GM23338 (cell line): ENCODE data around the gene CSTF3. TPM values are rescaled to one million over a fixed set of nuclear protein-coding genes. Genes with fewer than 3 reads are reported as not detected.
A peak's percentile ranks its signal among the peaks of the same experiment; 100 is the strongest.

Source experiments
- ATAC-seq: fragments of 200-7000 bp; cut with Tn5 transposase; 3 replicates; pipeline ENCODE4 v1.9.1; 2020
- DNase-seq: peaks from one replicate; pipeline ENCODE4 v3.0.0-alpha.2; 2015; ENCODE audit warnings: low spot score
- H2AFZ ChIP-seq: fragments of 200-600 bp; sonication (generic); 2 replicates; pipeline ENCODE4 v1.8.0; 2016; ENCODE audit warnings: antibody characterized with exemption, mild to moderate bottlenecking, moderate library complexity
- H3F3A ChIP-seq: fragments of 200-600 bp; sonication (generic); replicated peaks from 2 replicates; pipeline ENCODE4 v1.8.0; 2017; ENCODE audit warnings: antibody characterized with exemption, mixed run types, low read depth
- H3K27ac ChIP-seq: fragments of 200-600 bp; sonication (generic); 2 replicates; pipeline ENCODE4 v1.6.1; 2016; ENCODE audit warnings: low read depth
- H3K27me3 ChIP-seq: fragments of 200-600 bp; sonication (generic); 2 replicates; pipeline ENCODE4 v1.8.0; 2016; ENCODE audit warnings: mild to moderate bottlenecking, mixed run types, moderate library complexity; ENCODE audit not compliant: insufficient read depth
- H3K36me3 ChIP-seq: fragments of 200-600 bp; sonication (generic); 2 replicates; pipeline ENCODE4 v1.8.0; 2016; ENCODE audit warnings: mild to moderate bottlenecking; ENCODE audit not compliant: insufficient read depth
- H3K4me1 ChIP-seq: fragments of 200-600 bp; sonication (generic); 2 replicates; pipeline ENCODE4 v1.8.0; 2016; ENCODE audit warnings: mild to moderate bottlenecking, moderate library complexity; ENCODE audit not compliant: insufficient read depth
- H3K4me2 ChIP-seq: fragments of 200-600 bp; sonication (generic); 2 replicates; pipeline ENCODE4 v1.7.1; 2017; ENCODE audit warnings: mixed run types
- H3K4me3 ChIP-seq: fragments of 200-600 bp; sonication (generic); 2 replicates; pipeline ENCODE4 v1.6.1; 2016; ENCODE audit warnings: mixed run types
- H3K79me2 ChIP-seq: fragments of 200-600 bp; sonication (generic); replicated peaks from 2 replicates; pipeline ENCODE4 v1.8.0; 2017; ENCODE audit warnings: mild to moderate bottlenecking; ENCODE audit not compliant: insufficient read depth
- H3K9me2 ChIP-seq: fragments of 200-600 bp; sonication (generic); 2 replicates; pipeline ENCODE4 v1.8.0; 2017; ENCODE audit not compliant: insufficient read depth
- H4K20me1 ChIP-seq: fragments of 200-600 bp; sonication (generic); replicated peaks from 2 replicates; pipeline ENCODE4 v1.8.0; 2017; ENCODE audit warnings: mild to moderate bottlenecking; ENCODE audit not compliant: insufficient read depth
- H3K27ac Mint-ChIP-seq: 2 replicates; pipeline ENCODE4 v1.8.0; 2020; ENCODE audit warnings: inconsistent platforms, mild to moderate bottlenecking, moderate library complexity, mixed read lengths
- H3K27me3 Mint-ChIP-seq: 3 replicates; pipeline ENCODE4 v1.8.0; 2022; ENCODE audit warnings: low read depth, mild to moderate bottlenecking, moderate library complexity, mixed read lengths, inconsistent platforms; ENCODE audit not compliant: insufficient read depth, poor library complexity
- H3K36me3 Mint-ChIP-seq: 3 replicates; pipeline ENCODE4 v1.8.0; 2021; ENCODE audit warnings: low read depth, mild to moderate bottlenecking, inconsistent platforms, moderate library complexity, mixed read lengths
- H3K4me1 Mint-ChIP-seq: 3 replicates; pipeline ENCODE4 v1.8.0; 2020; ENCODE audit warnings: mild to moderate bottlenecking, inconsistent platforms, mixed read lengths
- H3K4me3 Mint-ChIP-seq: 3 replicates; pipeline ENCODE4 v1.8.0; 2021; ENCODE audit warnings: moderate library complexity, mild to moderate bottlenecking, inconsistent platforms, mixed read lengths
- H3K9me3 Mint-ChIP-seq: 3 replicates; pipeline ENCODE4 v1.8.0; 2020; ENCODE audit warnings: moderate library complexity, mild to moderate bottlenecking, inconsistent platforms, mixed read lengths
- CREB1 ChIP-seq: fragments of 250-450 bp; sonication (Bioruptor Pico); IDR thresholded peaks from 2 replicates; pipeline ENCODE4 v1.5.0; 2020; ENCODE audit warnings: low read depth, mild to moderate bottlenecking, moderate library complexity
- CTCF ChIP-seq, 2 experiments: fragments of 200-600 bp in 1 of 2; sonication (generic) in 1 of 2; conservative IDR thresholded peaks; 2 replicates each; pipeline versions ENCODE4 v1.5.1 to v1.6.1; 2016 to 2017; ENCODE audit warnings: antibody characterized with exemption in 2 of 2, low read depth in 2 of 2, mild to moderate bottlenecking in 2 of 2, moderate library complexity in 1 of 2
- EZH2 ChIP-seq: fragments of 200-600 bp; sonication (generic); IDR thresholded peaks from one replicate; pipeline ENCODE4 v1.8.0; 2017; ENCODE audit warnings: antibody characterized with exemption, mild to moderate bottlenecking, low read depth; ENCODE audit not compliant: unreplicated experiment
- EZH2phosphoT487 ChIP-seq: fragments of 200-600 bp; sonication (generic); IDR thresholded peaks from one replicate; pipeline ENCODE4 v1.8.1; 2018; ENCODE audit warnings: antibody characterized with exemption; ENCODE audit not compliant: unreplicated experiment
- JUNB ChIP-seq: IDR thresholded peaks from one replicate; pipeline ENCODE4 v1.6.1; 2016; ENCODE audit warnings: antibody characterized with exemption; ENCODE audit not compliant: unreplicated experiment
- NANOG ChIP-seq: IDR thresholded peaks from 2 replicates; pipeline ENCODE4 v1.6.1; 2016; ENCODE audit warnings: antibody characterized with exemption, borderline replicate concordance
- POLR2AphosphoS5 ChIP-seq: IDR thresholded peaks from 2 replicates; pipeline ENCODE4 v1.6.1; 2016; ENCODE audit warnings: antibody characterized with exemption, low read depth
- ZNF114 ChIP-seq: fragments of 250-450 bp; sonication (Bioruptor Pico); IDR thresholded peaks from 2 replicates; pipeline ENCODE4 v1.5.0; 2020; ENCODE audit warnings: mild to moderate bottlenecking, moderate library complexity
- ZNF331 ChIP-seq: fragments of 250-450 bp; sonication (Bioruptor Pico); IDR thresholded peaks from 2 replicates; pipeline ENCODE4 v1.5.0; 2020; ENCODE audit warnings: low read depth, mild to moderate bottlenecking, moderate library complexity
- polyA plus RNA-seq: library from polyadenylated mRNA; unstranded; fragments of >200 nt; fragmentation: Nextera tagmentation; extraction: Ambion mirVana; gene quantifications from 2 replicates; pipeline ENCODE4 v1.2.1, GENCODE V29; 2016
- total RNA-seq: library from RNA; depleted of rRNA; stranded (reverse); fragments of >200 nt; shearing (Covaris generic); gene quantifications from 2 replicates; pipeline ENCODE4 v1.2.3, GENCODE V29; 2014
- TF ChIP-seq, protein P1 (sequence below): IDR thresholded peaks from one replicate; pipeline ENCODE4 v1.6.1; 2018; ENCODE audit warnings: antibody characterized with exemption; ENCODE audit not compliant: unreplicated experiment
- TF ChIP-seq, protein P2 (sequence below): IDR thresholded peaks from 2 replicates; pipeline ENCODE4 v1.6.1; 2016; ENCODE audit warnings: antibody characterized with exemption

CSTF3 gene
- total and polyA plus RNA-seq, 2 experiments from 2014 or later, result 83.2 to 158 TPM

GRCh38 chr11:33040033-33040861, 121.0 kb downstream of the CSTF3 start:
- Histone ChIP-seq H4K20me1 (no peaks in the 10 kb centered on the region), H2AFZ (peak overlapping the region; percentile 98), H3K4me3 (peak overlapping the region; percentile 82), H3K27ac (peak overlapping the region; percentile 95; the same call in 1 of the 2 replicates), H3K79me2 (no peaks in the 10 kb centered on the region; the same call in none of the 2 replicates), H3K4me2 (peak overlapping the region; percentile 85), H3K36me3 (peaks cover 6% of the 10 kb centered on the region; the same call in 1 of the 2 replicates), H3F3A (no peaks in the 10 kb centered on the region; the same call in 1 of the 2 replicates), H3K9me2 (no peaks in the 10 kb centered on the region), H3K27me3 (no peaks in the 10 kb centered on the region), H3K4me1 (peaks cover 10% of the 10 kb centered on the region)
- H3K9me3 Mint-ChIP-seq, result no peaks in the 10 kb centered on the region; the same call in 2 of the 3 replicates
- peak; percentile 19 for ATAC-seq
- H3K4me1 Mint-ChIP-seq, result peaks cover 12% of the 10 kb centered on the region
- DNase-seq, result peak; percentile 22
- peaks cover 14% of the 10 kb centered on the region for H3K36me3 Mint-ChIP-seq
- TF ChIP-seq CTCF (conservative IDR thresholded peaks at IDR 0.05; ENCODE audit: low read depth in 2 of 2), result no peak
- TF ChIP-seq, protein P1, sequence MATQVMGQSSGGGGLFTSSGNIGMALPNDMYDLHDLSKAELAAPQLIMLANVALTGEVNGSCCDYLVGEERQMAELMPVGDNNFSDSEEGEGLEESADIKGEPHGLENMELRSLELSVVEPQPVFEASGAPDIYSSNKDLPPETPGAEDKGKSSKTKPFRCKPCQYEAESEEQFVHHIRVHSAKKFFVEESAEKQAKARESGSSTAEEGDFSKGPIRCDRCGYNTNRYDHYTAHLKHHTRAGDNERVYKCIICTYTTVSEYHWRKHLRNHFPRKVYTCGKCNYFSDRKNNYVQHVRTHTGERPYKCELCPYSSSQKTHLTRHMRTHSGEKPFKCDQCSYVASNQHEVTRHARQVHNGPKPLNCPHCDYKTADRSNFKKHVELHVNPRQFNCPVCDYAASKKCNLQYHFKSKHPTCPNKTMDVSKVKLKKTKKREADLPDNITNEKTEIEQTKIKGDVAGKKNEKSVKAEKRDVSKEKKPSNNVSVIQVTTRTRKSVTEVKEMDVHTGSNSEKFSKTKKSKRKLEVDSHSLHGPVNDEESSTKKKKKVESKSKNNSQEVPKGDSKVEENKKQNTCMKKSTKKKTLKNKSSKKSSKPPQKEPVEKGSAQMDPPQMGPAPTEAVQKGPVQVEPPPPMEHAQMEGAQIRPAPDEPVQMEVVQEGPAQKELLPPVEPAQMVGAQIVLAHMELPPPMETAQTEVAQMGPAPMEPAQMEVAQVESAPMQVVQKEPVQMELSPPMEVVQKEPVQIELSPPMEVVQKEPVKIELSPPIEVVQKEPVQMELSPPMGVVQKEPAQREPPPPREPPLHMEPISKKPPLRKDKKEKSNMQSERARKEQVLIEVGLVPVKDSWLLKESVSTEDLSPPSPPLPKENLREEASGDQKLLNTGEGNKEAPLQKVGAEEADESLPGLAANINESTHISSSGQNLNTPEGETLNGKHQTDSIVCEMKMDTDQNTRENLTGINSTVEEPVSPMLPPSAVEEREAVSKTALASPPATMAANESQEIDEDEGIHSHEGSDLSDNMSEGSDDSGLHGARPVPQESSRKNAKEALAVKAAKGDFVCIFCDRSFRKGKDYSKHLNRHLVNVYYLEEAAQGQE, result no peak
- peak; percentile 59; the same call in 1 of the 2 replicates for TF ChIP-seq CREB1
- peak; percentile 4; the same call in 1 of the 2 replicates for TF ChIP-seq NANOG
- H3K4me3 Mint-ChIP-seq, result peak overlapping the region; percentile 84
- H3K27me3 Mint-ChIP-seq, result peaks cover 9% of the 10 kb centered on the region
- H3K27ac Mint-ChIP-seq, result peak overlapping the region; percentile 83; the same call in 1 of the 2 replicates

DNA sequence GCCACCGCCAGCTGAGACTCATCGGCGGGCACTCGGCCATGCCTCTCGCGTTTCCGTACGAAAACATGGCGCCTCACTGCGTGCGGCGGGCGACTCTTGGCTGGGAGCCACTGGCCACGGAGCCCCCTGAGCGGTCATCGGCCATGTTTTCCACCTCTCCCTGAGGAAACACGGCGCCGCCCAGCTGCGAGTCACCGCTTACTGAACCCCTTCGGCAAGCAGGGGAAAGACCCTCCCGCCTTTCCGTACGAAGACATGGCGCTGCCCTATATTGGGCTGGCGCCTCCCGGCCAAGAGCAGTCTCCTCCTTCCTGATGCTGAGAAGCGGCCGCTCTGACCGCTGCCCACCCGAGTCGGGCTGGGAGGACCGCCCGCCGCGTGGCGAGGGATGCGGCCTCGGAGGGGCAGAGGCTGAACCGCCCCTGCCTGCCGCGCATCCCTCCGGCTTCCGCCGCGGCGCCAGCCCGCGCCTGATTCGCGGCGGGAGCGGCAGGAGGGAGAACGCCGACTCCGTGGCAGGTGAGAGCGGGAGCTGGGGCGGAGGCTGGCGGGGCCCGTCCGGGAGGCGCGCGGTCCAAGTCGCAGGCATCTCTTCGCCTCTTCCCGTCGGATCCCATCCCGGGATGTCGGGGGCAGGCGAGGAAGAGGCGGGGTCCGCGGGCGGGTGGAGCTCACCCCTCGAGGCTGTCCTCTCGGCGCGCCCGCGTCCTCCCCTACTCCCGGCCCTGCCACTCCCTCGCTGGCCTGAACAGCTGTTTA, 121.8 kb downstream of the CSTF3 start, which contains the start of gene TCP11L1:
Gene TCP11L1 (plus strand): TSS at position 299 of the 759 bp plus-strand sequence. CDS start 4,202 bp downstream, outside the sequence.
- H4K20me1 ChIP-seq, result no peaks in the 10 kb centered on the region
- H3K4me1 ChIP-seq, result peaks cover 10% of the 10 kb centered on the region
- peak within 1 kb of the TSS; percentile 84 for H3K4me3 Mint-ChIP-seq
- H3K36me3 ChIP-seq, result peaks cover 2% of the 10 kb centered on the region; the same call in 1 of the 2 replicates
- peak within 1 kb of the TSS; percentile 98 for H2AFZ ChIP-seq
- H3K9me3 Mint-ChIP-seq, result no peaks in the 10 kb centered on the region; the same call in 2 of the 3 replicates
- H3K79me2 ChIP-seq, result no peaks in the 10 kb centered on the region; the same call in none of the 2 replicates
- H3K9me2 ChIP-seq, result no peaks in the 10 kb centered on the region
- peak within 1 kb of the TSS; percentile 95 for H3K27ac ChIP-seq
- H3K4me3 ChIP-seq, result peak within 1 kb of the TSS; percentile 82
- H3K27me3 Mint-ChIP-seq, result peaks cover 9% of the 10 kb centered on the region
- H3K4me2 ChIP-seq, result peak within 1 kb of the TSS; percentile 85
- H3K36me3 Mint-ChIP-seq, result peaks cover 6% of the 10 kb centered on the region
- peak within 1 kb of the TSS; percentile 97 for H3K27ac Mint-ChIP-seq
- H3K4me1 Mint-ChIP-seq, result peaks cover 12% of the 10 kb centered on the region
- peak; percentile 88 for ATAC-seq
- peak; percentile 95 for DNase-seq
- H3F3A ChIP-seq, result no peaks in the 10 kb centered on the region; the same call in 1 of the 2 replicates
- no peaks in the 10 kb centered on the region for H3K27me3 ChIP-seq
- TF ChIP-seq JUNB (no peak), CREB1 (no peak), EZH2phosphoT487 (no peak), ZNF114 (no peak), ZNF331 (CRISPR knock-in tag) (no peak), POLR2AphosphoS5 (peak; percentile 51), EZH2 (no peak)
- TF ChIP-seq, protein P1, result no peak
- TF ChIP-seq, protein P2, sequence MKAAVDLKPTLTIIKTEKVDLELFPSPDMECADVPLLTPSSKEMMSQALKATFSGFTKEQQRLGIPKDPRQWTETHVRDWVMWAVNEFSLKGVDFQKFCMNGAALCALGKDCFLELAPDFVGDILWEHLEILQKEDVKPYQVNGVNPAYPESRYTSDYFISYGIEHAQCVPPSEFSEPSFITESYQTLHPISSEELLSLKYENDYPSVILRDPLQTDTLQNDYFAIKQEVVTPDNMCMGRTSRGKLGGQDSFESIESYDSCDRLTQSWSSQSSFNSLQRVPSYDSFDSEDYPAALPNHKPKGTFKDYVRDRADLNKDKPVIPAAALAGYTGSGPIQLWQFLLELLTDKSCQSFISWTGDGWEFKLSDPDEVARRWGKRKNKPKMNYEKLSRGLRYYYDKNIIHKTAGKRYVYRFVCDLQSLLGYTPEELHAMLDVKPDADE, result peak; percentile 56; the same call in 1 of the 2 replicates
